ENCODE measurements around the gene GOSR2.

The GOSR2 gene

DNA sequence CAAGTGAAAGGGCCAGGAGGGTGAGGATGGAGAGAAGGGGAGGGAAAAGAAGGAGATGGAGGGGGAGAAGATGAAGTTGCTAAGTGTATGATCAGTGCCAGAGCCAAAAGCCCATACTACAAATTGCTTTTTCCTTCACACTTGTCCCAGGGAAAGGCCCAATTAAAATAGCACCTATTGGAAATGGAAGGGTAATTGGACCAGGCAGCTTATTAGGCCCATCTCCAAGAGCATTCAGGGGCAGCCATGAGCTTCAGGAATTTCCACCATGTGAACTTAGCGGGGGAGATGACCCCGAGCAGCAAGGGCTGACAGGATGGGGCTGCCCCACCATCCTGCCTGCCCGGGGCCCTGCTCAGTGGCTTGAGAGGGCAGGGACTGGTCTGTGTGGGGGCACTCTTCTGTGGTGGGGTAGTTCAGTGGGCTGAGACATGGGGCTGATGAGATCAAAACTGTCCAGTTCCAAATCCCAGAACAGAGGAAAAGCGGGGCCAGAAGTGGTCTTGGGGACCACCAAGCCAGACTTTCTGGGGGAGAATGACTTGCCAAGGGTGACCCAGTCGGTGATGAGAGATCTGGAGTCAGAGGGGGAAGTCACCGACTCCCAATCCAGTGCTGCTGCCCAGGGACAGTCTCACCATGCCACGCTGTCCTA, 27.5 kb downstream of the GOSR2 start:
- no peak for TF ChIP-seq POLR2AphosphoS5 (IDR thresholded peaks at IDR 0.05; ENCODE audit: low read depth, low read length)
- no peak for TF ChIP-seq TAF1 (IDR thresholded peaks at IDR 0.05; ENCODE audit: borderline replicate concordance, insufficient read depth, low read length)
- TF ChIP-seq, protein P1, sequence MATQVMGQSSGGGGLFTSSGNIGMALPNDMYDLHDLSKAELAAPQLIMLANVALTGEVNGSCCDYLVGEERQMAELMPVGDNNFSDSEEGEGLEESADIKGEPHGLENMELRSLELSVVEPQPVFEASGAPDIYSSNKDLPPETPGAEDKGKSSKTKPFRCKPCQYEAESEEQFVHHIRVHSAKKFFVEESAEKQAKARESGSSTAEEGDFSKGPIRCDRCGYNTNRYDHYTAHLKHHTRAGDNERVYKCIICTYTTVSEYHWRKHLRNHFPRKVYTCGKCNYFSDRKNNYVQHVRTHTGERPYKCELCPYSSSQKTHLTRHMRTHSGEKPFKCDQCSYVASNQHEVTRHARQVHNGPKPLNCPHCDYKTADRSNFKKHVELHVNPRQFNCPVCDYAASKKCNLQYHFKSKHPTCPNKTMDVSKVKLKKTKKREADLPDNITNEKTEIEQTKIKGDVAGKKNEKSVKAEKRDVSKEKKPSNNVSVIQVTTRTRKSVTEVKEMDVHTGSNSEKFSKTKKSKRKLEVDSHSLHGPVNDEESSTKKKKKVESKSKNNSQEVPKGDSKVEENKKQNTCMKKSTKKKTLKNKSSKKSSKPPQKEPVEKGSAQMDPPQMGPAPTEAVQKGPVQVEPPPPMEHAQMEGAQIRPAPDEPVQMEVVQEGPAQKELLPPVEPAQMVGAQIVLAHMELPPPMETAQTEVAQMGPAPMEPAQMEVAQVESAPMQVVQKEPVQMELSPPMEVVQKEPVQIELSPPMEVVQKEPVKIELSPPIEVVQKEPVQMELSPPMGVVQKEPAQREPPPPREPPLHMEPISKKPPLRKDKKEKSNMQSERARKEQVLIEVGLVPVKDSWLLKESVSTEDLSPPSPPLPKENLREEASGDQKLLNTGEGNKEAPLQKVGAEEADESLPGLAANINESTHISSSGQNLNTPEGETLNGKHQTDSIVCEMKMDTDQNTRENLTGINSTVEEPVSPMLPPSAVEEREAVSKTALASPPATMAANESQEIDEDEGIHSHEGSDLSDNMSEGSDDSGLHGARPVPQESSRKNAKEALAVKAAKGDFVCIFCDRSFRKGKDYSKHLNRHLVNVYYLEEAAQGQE (IDR thresholded peaks at IDR 0.05; ENCODE audit: insufficient read depth in 1 of 2, low read depth in 2 of 2, low read length in 2 of 2) = no peak
- TF ChIP-seq SIN3A (IDR thresholded peaks at IDR 0.05; ENCODE audit: borderline replicate concordance, insufficient read depth, low read length) = no peak
- no peak for TF ChIP-seq FOXP2 (optimal IDR thresholded peaks at IDR 0.05; ENCODE audit: borderline replicate concordance, extremely low read depth, extremely low read length, insufficient read depth)

DNA sequence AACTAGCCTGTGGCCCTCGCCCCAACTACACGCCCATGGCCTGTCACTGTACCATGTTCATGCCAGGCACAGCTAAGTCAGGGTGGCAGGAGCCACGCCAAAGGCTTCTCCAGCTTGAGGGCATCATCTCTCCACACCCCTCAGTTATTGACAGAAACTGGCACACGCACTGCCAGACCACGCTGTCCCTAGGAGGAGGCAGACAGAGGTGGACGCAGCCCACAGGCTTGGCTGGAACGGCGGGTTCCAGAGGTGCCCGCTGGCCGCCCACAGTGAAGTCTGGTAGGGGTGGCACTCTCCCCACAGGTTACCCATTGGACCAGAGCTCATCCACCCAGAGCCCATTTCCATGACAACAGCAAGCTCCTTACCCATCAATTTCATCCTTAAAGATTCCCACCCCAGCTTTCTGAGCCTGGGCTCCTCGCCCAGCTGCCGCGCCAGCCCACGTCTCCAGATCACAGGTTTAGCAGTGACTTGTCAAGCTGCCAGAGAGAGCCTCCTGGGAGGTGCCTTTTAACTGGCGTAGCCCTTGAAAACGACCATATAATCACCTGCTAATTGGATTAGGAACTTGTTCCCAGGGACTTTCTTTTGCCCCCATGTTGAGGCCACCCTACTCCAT, 28.1 kb downstream of the GOSR2 start:
- TF ChIP-seq, protein P1 (IDR thresholded peaks at IDR 0.05; ENCODE audit: insufficient read depth in 1 of 2, low read depth in 2 of 2, low read length in 2 of 2) = no peak
- TF ChIP-seq SIN3A (IDR thresholded peaks at IDR 0.05; ENCODE audit: borderline replicate concordance, insufficient read depth, low read length) = no peak
- TF ChIP-seq POLR2AphosphoS5 (IDR thresholded peaks at IDR 0.05; ENCODE audit: low read depth, low read length) = 0 out of 2 replicates have a peak, but pooled peaks have one; percentile 23
- no peak for TF ChIP-seq FOXP2 (optimal IDR thresholded peaks at IDR 0.05; ENCODE audit: borderline replicate concordance, extremely low read depth, extremely low read length, insufficient read depth)

DNA sequence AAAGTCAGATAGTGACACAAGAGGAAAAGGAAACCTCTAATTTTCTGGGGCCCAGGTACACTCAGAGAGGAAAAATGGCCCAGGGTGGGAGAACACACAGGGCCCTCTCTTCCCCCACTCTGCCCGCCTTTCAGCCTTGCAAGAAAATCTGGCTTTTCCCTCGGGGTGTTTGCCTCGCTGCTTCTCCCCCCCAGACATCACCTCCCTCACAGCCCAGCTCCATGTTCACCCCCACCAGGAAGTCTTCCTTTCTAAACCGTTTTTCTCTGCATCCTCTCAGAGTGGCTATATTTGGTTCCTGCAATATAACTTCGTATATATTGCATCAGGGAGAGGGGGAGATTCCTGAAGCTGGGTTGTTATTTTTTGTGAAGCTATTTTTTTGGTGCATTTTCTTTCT, 28.7 kb downstream of the GOSR2 start:
- TF ChIP-seq SIN3A (IDR thresholded peaks at IDR 0.05; ENCODE audit: borderline replicate concordance, insufficient read depth, low read length) (no peak), POLR2AphosphoS5 (IDR thresholded peaks at IDR 0.05; ENCODE audit: low read depth, low read length) (no peak), FOXP2 (optimal IDR thresholded peaks at IDR 0.05; ENCODE audit: borderline replicate concordance, extremely low read depth, extremely low read length, insufficient read depth) (no peak), TAF1 (IDR thresholded peaks at IDR 0.05; ENCODE audit: borderline replicate concordance, insufficient read depth, low read length) (no peak)
- TF ChIP-seq, protein P1 (IDR thresholded peaks at IDR 0.05; ENCODE audit: insufficient read depth in 1 of 2, low read depth in 2 of 2, low read length in 2 of 2) = no peak

DNA sequence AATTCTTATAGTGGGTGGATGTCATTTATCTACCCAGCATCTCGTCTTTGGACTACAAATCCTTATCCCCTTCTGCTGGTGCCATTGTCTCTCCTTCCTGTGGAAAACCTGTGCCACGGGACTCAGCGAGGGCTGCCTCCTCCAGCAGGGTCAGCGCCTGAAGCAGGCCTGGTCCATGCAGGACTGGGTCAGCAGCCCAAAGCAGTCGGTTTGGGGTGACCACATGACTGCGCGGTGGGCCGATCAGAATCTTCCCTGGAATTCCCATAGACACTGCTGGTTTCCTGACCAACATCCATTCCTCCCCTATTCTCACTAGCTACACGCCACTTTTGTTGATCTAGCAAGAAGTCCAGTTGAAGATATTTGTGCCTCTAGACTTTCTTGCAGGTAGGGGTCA, 29.2 kb downstream of the GOSR2 start:
- TF ChIP-seq FOXP2 (optimal IDR thresholded peaks at IDR 0.05; ENCODE audit: borderline replicate concordance, extremely low read depth, extremely low read length, insufficient read depth) (no peak), POLR2AphosphoS5 (IDR thresholded peaks at IDR 0.05; ENCODE audit: low read depth, low read length) (no peak), SIN3A (IDR thresholded peaks at IDR 0.05; ENCODE audit: borderline replicate concordance, insufficient read depth, low read length) (no peak), TAF1 (IDR thresholded peaks at IDR 0.05; ENCODE audit: borderline replicate concordance, insufficient read depth, low read length) (no peak)
- TF ChIP-seq, protein P1 (IDR thresholded peaks at IDR 0.05; ENCODE audit: insufficient read depth in 1 of 2, low read depth in 2 of 2, low read length in 2 of 2) = no peak
